ENCODE results near the gene CDH20. TPM values are rescaled to one million over a fixed set of nuclear protein-coding genes. Genes with fewer than 3 reads are reported as not detected.

The CDH20 gene
- total RNA-seq, 1 donor from 2014 or later, result not detected

Small RNA genes within 50 kb of the gene (small RNA-seq; reads per million reads assigned to genes)
- not detected for gene RNU6-116P

Data from vagina (tissue), 1 donor.